ENCODE measurements around the gene BNIP2.

Gene BNIP2

GRCh38 chr15:59725151-59725486 lies 36.0 kb upstream of the BNIP2 start:
- Histone ChIP-seq H3K9me3 (replicated peaks; ENCODE audit: insufficient read depth, low read length) (no peaks in the 10 kb centered on the region), H3K9ac (ENCODE audit: low read length) (no peak overlapping the region), H3K27ac (ENCODE audit: low read length) (no peak overlapping the region), H3K79me2 (ENCODE audit: low read length) (no peaks in the 10 kb centered on the region), H3K4me3 (ENCODE audit: low read length) (no peak overlapping the region), H2AFZ (ENCODE audit: low read length) (no peak overlapping the region), H3K36me3 (replicated peaks; ENCODE audit: insufficient read depth, low read length) (no peaks in the 10 kb centered on the region), H3F3A (ENCODE audit: insufficient read depth, low read length) (no peaks in the 10 kb centered on the region), H4K20me1 (ENCODE audit: insufficient read depth, low read length) (no peaks in the 10 kb centered on the region), H3K4me1 (ENCODE audit: low read length) (no peaks in the 10 kb centered on the region), H3K4me2 (ENCODE audit: low read depth, low read length) (no peak overlapping the region), H3K27me3 (replicated peaks; ENCODE audit: insufficient read depth, low read length) (no peaks in the 10 kb centered on the region), H3K9me2 (replicated peaks; ENCODE audit: insufficient read depth, low read length) (no peaks in the 10 kb centered on the region)
- no peak for DNase-seq
- TF ChIP-seq CTCF (IDR thresholded peaks at IDR 0.05; ENCODE audit: low read length) (no peak), EZH2phosphoT487 (IDR thresholded peaks at IDR 0.05; ENCODE audit: low read length) (no peak), EZH2 (optimal IDR thresholded peaks at IDR 0.05; ENCODE audit: low read depth, low read length) (no peak)

GRCh38 chr15:59723687-59724346 lies 34.7 kb upstream of the BNIP2 start:
- Histone ChIP-seq H3K9ac (ENCODE audit: low read length) (no peak overlapping the region), H3K36me3 (replicated peaks; ENCODE audit: insufficient read depth, low read length) (no peaks in the 10 kb centered on the region), H3F3A (ENCODE audit: insufficient read depth, low read length) (no peaks in the 10 kb centered on the region), H4K20me1 (ENCODE audit: insufficient read depth, low read length) (no peaks in the 10 kb centered on the region), H3K79me2 (ENCODE audit: low read length) (no peaks in the 10 kb centered on the region), H2AFZ (ENCODE audit: low read length) (no peak overlapping the region), H3K4me3 (ENCODE audit: low read length) (no peak overlapping the region), H3K27me3 (replicated peaks; ENCODE audit: insufficient read depth, low read length) (no peaks in the 10 kb centered on the region), H3K27ac (ENCODE audit: low read length) (no peak overlapping the region), H3K4me1 (ENCODE audit: low read length) (no peaks in the 10 kb centered on the region), H3K9me2 (replicated peaks; ENCODE audit: insufficient read depth, low read length) (no peaks in the 10 kb centered on the region), H3K4me2 (ENCODE audit: low read depth, low read length) (no peak overlapping the region), H3K9me3 (replicated peaks; ENCODE audit: insufficient read depth, low read length) (no peaks in the 10 kb centered on the region)
- no peak for TF ChIP-seq EZH2phosphoT487 (IDR thresholded peaks at IDR 0.05; ENCODE audit: low read length)
- TF ChIP-seq CTCF (IDR thresholded peaks at IDR 0.05; ENCODE audit: low read length) = no peak
- no peak for TF ChIP-seq EZH2 (optimal IDR thresholded peaks at IDR 0.05; ENCODE audit: low read depth, low read length)
- DNase-seq = no peak

GRCh38 chr15:59722476-59722875 lies 33.4 kb upstream of the BNIP2 start:
- Histone ChIP-seq H3F3A (ENCODE audit: insufficient read depth, low read length) (no peaks in the 10 kb centered on the region), H3K9me3 (replicated peaks; ENCODE audit: insufficient read depth, low read length) (no peaks in the 10 kb centered on the region), H3K79me2 (ENCODE audit: low read length) (no peaks in the 10 kb centered on the region), H3K4me1 (ENCODE audit: low read length) (no peaks in the 10 kb centered on the region), H3K9me2 (replicated peaks; ENCODE audit: insufficient read depth, low read length) (no peaks in the 10 kb centered on the region), H3K4me3 (ENCODE audit: low read length) (no peak overlapping the region), H3K36me3 (replicated peaks; ENCODE audit: insufficient read depth, low read length) (no peaks in the 10 kb centered on the region), H3K4me2 (ENCODE audit: low read depth, low read length) (no peak overlapping the region), H4K20me1 (ENCODE audit: insufficient read depth, low read length) (no peaks in the 10 kb centered on the region), H3K27me3 (replicated peaks; ENCODE audit: insufficient read depth, low read length) (no peaks in the 10 kb centered on the region), H3K27ac (ENCODE audit: low read length) (no peak overlapping the region), H3K9ac (ENCODE audit: low read length) (no peak overlapping the region), H2AFZ (ENCODE audit: low read length) (no peak overlapping the region)
- DNase-seq = no peak
- TF ChIP-seq CTCF (IDR thresholded peaks at IDR 0.05; ENCODE audit: low read length) (no peak), EZH2phosphoT487 (IDR thresholded peaks at IDR 0.05; ENCODE audit: low read length) (no peak)
